Peyer's patch (tissue), 4 donors: ENCODE data around the gene SUGCT. TPM values are rescaled to one million over a fixed set of nuclear protein-coding genes. Genes with fewer than 3 reads are reported as not detected.

Source experiments
- DNase-seq, 3 donors: peaks; one replicate each; pipeline ENCODE4 v3.0.0-alpha.2; 2017 to 2019
- H3K27ac ChIP-seq, 4 donors: fragments of 200-600 bp; sonication (generic); one replicate each; pipeline ENCODE4 v1.5.1; 2016 to 2019
- H3K27me3 ChIP-seq, 2 donors: fragments of 200-600 bp; sonication (generic); one replicate each; pipeline ENCODE4 v1.5.1; 2019
- H3K36me3 ChIP-seq, 3 donors: fragments of 200-600 bp; sonication (generic); one replicate each; pipeline ENCODE4 v1.5.1; 2016 to 2019
- H3K4me1 ChIP-seq, 4 donors: fragments of 200-600 bp; sonication (generic); one replicate each; pipeline ENCODE4 v1.5.1; 2016 to 2019
- H3K4me3 ChIP-seq, 4 donors: fragments of 200-600 bp; sonication (generic); 1 replicate in 3 of 4; 2 replicates in 1 of 4; pipeline ENCODE4 v1.5.1; 2016 to 2019; ENCODE audit warnings: mild to moderate bottlenecking in 1 of 4
- H3K9me3 ChIP-seq, 4 donors: fragments of 200-600 bp; sonication (generic); one replicate each; pipeline ENCODE4 v1.5.1; 2016 to 2019; ENCODE audit warnings: mild to moderate bottlenecking in 1 of 4
- POLR2A ChIP-seq, 2 donors: fragments of 450-650 bp; IDR thresholded peaks; one replicate each; pipeline ENCODE4 v1.5.1; 2017; ENCODE audit warnings: antibody characterized with exemption in 2 of 2, mild to moderate bottlenecking in 2 of 2, moderate library complexity in 2 of 2
- total RNA-seq, 4 donors: library from RNA; depleted of rRNA; stranded (reverse); fragments of >200 nt; gene quantifications; one replicate each; pipeline ENCODE4 v1.1.0, GENCODE V29; 2016
- TF ChIP-seq, protein P1 (sequence below), 6 experiments: fragments of 450-650 bp in 4 of 6; fragments of 200-600 bp in 2 of 6; sonication (generic) in 1 of 6; IDR thresholded peaks; one replicate each; pipeline ENCODE4 v1.5.1; 2017 to 2019; ENCODE audit warnings: antibody characterized with exemption in 6 of 6, mild to moderate bottlenecking in 3 of 6, moderate library complexity in 1 of 6

Gene SUGCT
- total RNA-seq, 4 donors from 2014 or later = 6.4 to 8.9 (median 8.3) TPM; not detected in 1

DNA sequence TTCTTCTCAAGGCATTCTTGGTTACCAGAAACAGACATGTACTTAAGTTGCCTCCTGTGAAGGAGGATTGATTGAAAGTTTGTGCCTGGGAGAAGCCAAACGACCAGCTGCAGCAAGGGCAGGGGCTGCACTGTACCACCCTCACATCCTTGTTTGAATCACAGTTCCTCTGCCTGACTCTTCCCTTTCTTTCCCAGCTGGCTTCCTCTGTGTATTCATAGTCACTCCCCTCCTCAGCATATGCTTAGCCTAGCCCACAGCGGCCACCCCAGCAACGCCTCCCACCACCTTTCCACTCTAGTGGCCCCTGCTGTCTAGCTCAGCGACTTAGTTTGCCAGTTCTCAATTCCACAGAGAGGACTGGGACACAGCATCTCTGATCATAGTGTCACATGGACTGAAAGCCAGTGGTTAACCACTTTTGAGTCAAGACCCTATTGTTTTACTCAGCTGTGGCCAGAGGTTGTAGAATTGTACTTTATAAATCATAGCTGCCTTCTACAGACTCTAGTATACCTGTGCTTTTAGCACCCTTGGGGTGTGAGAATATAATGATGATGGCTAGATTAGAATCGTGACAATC lies 643.0 kb downstream of the SUGCT start:
- TF ChIP-seq, protein P1, sequence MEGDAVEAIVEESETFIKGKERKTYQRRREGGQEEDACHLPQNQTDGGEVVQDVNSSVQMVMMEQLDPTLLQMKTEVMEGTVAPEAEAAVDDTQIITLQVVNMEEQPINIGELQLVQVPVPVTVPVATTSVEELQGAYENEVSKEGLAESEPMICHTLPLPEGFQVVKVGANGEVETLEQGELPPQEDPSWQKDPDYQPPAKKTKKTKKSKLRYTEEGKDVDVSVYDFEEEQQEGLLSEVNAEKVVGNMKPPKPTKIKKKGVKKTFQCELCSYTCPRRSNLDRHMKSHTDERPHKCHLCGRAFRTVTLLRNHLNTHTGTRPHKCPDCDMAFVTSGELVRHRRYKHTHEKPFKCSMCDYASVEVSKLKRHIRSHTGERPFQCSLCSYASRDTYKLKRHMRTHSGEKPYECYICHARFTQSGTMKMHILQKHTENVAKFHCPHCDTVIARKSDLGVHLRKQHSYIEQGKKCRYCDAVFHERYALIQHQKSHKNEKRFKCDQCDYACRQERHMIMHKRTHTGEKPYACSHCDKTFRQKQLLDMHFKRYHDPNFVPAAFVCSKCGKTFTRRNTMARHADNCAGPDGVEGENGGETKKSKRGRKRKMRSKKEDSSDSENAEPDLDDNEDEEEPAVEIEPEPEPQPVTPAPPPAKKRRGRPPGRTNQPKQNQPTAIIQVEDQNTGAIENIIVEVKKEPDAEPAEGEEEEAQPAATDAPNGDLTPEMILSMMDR (IDR thresholded peaks at IDR 0.05) = no peak
- H3K4me3 ChIP-seq = no peak overlapping the region
- no peak overlapping the region for H3K27ac ChIP-seq
- H3K9me3 ChIP-seq = no peaks in the 10 kb centered on the region
- no peak for DNase-seq
- no peaks in the 10 kb centered on the region for H3K27me3 ChIP-seq
- H3K4me1 ChIP-seq = no peaks in the 10 kb centered on the region
- no peaks in the 10 kb centered on the region for H3K36me3 ChIP-seq

DNA sequence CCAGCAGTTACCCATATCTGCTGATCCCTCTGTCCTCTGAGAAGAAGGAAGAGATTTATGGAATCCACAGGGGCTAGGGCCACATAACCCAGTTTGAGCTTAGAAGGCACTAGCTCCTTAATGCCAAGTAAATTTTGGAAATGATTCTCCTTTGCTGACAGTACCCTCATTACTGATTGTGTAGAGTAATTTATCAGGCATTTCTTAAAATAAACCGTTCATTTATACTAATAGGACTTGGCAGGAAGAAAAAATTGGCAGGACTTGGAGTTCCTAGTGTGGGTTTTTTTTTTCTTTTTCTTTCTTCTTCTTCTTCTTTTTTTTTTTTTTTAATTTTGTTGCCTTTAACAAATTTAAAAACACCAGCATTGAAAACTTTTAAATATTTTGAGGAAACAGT lies 645.7 kb downstream of the SUGCT start:
- Histone ChIP-seq H3K4me3 (no peak overlapping the region), H3K36me3 (no peaks in the 10 kb centered on the region), H3K27ac (no peak overlapping the region), H3K9me3 (no peaks in the 10 kb centered on the region), H3K4me1 (no peaks in the 10 kb centered on the region), H3K27me3 (no peaks in the 10 kb centered on the region)
- no peak for DNase-seq
- TF ChIP-seq, protein P1 (IDR thresholded peaks at IDR 0.05) = no peak
- no peak for TF ChIP-seq POLR2A (IDR thresholded peaks at IDR 0.05)

DNA sequence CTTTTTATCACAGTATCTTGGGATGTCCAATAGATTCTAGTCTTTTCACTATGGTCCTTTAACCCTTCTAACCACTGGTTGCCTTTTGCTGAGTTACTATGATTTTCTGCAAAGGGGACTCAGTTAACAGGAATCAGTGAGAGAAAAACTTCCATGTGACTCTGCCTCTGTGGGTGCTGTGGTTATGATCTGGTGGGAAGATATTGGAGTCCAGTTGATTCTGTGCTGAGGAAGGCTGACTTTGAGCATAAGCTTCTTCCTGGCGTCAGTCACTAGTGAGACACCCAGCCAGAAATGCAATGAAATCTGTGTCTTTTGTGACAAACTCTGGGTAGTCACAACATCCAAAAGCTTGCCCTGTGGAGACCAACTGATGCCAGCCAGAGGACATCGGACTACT lies 648.0 kb downstream of the SUGCT start:
- Histone ChIP-seq H3K27ac (no peak overlapping the region), H3K27me3 (no peaks in the 10 kb centered on the region), H3K4me3 (no peak overlapping the region), H3K36me3 (no peaks in the 10 kb centered on the region), H3K4me1 (no peaks in the 10 kb centered on the region), H3K9me3 (no peaks in the 10 kb centered on the region)
- no peak for DNase-seq
- no peak for TF ChIP-seq POLR2A (IDR thresholded peaks at IDR 0.05)
- TF ChIP-seq, protein P1 (IDR thresholded peaks at IDR 0.05) = no peak

DNA sequence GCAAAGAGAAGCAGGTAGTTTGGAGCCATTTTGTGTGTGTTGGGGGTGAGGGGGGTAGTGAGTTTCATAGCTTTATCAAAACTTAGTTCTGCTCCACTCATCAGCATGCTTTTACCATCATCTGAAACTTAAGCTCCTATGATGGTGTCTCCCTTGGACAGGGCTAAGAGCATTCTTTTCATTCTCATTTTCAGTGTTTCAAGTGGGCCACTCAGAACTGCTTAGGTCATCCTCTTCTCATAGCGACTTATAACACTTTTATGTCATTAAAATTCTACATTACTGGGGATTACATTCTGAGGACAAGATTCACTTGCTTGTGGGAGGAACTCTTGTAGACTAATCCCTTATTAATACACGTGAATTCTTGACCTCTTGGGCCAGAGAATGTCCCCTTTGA lies 649.4 kb downstream of the SUGCT start:
- Histone ChIP-seq H3K27me3 (no peaks in the 10 kb centered on the region), H3K4me1 (no peaks in the 10 kb centered on the region), H3K4me3 (no peak overlapping the region), H3K9me3 (no peaks in the 10 kb centered on the region), H3K27ac (no peak overlapping the region), H3K36me3 (no peaks in the 10 kb centered on the region)
- TF ChIP-seq, protein P1 (IDR thresholded peaks at IDR 0.05) = no peak
- no peak for TF ChIP-seq POLR2A (IDR thresholded peaks at IDR 0.05)
- no peak for DNase-seq

DNA sequence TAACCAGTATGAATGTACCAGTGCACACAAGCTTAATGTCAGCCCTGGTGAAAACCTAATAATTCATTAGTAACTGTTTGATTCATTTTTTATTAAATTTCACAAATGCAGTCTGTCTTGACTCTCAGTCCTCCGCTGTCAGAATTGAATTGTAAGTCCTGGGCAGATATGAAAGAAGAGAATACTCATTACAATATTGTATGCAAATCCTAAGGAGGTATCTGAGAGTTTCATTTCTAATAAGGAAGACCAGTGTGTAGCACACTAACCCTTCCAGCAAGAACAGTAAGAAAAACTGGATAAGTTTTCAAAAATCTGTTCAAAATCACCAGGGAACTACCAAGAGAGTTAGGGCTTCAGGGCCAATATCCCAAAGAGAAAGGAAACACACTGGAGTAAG lies 652.1 kb downstream of the SUGCT start:
- Histone ChIP-seq H3K27ac (no peak overlapping the region), H3K4me3 (no peak overlapping the region), H3K36me3 (no peaks in the 10 kb centered on the region), H3K9me3 (no peaks in the 10 kb centered on the region), H3K4me1 (no peaks in the 10 kb centered on the region), H3K27me3 (no peaks in the 10 kb centered on the region)
- no peak for TF ChIP-seq POLR2A (IDR thresholded peaks at IDR 0.05)
- TF ChIP-seq, protein P1 (IDR thresholded peaks at IDR 0.05) = no peak
- no peak for DNase-seq

DNA sequence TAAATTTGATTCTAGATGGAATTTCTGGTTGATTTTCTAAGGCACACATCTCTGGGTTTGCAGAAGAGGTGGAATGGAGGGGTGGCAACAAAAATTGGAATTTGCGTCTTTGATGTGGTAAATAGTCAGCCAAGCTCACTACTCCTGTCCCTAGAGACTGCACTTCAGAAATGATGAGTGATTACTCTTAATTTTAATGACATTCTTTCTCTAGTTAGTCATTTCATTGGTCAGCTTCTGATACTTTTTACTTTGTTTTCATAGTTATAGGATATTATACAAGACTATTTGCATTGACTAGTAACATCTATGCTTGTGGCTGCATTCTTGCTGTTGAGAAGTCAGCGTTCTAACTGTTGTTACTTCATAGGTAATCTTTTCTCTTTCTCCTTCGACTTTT lies 658.3 kb downstream of the SUGCT start:
- TF ChIP-seq, protein P1 (IDR thresholded peaks at IDR 0.05) = no peak
- TF ChIP-seq POLR2A (IDR thresholded peaks at IDR 0.05) = no peak
- no peak overlapping the region for H3K27ac ChIP-seq
- H3K36me3 ChIP-seq = no peaks in the 10 kb centered on the region
- no peaks in the 10 kb centered on the region for H3K4me1 ChIP-seq
- H3K27me3 ChIP-seq = no peaks in the 10 kb centered on the region
- no peaks in the 10 kb centered on the region for H3K9me3 ChIP-seq
- no peak for DNase-seq
- H3K4me3 ChIP-seq = no peak overlapping the region
